Left ventricle myocardium inferior (tissue), 1 donor: Measurements from ENCODE around the gene SCARF1. TPM values are rescaled to one million over a fixed set of nuclear protein-coding genes. Genes with fewer than 3 reads are reported as not detected.
"Not testable (repeated sequence)": the region's sequence is repeated elsewhere in the genome, so short reads cannot be mapped to it uniquely, and the experiment has no call there.

Experiments
- DNase-seq: peaks from one replicate; pipeline ENCODE4 v3.0.0-alpha.2; 2020
- H3K27ac ChIP-seq: fragments of 200-600 bp; replicated peaks from 2 replicates; pipeline ENCODE4 v1.8.0; 2021
- H3K27me3 ChIP-seq: fragments of 200-600 bp; 2 replicates; pipeline ENCODE4 v1.8.0; 2021; ENCODE audit warnings: low read depth
- H3K36me3 ChIP-seq: fragments of 200-600 bp; 2 replicates; pipeline ENCODE4 v1.8.0; 2021
- H3K4me1 ChIP-seq: fragments of 200-600 bp; 2 replicates; pipeline ENCODE4 v1.8.0; 2021
- H3K4me3 ChIP-seq: fragments of 200-600 bp; 2 replicates; pipeline ENCODE4 v1.8.0; 2021; ENCODE audit warnings: mild to moderate bottlenecking, moderate library complexity
- H3K9me3 ChIP-seq: fragments of 200-600 bp; replicated peaks from 2 replicates; pipeline ENCODE4 v1.8.0; 2021
- CTCF ChIP-seq: fragments of 200-600 bp; IDR thresholded peaks from 2 replicates; pipeline ENCODE4 v1.8.0; 2021; ENCODE audit warnings: antibody characterized with exemption, mild to moderate bottlenecking, borderline replicate concordance
- intact Hi-C: fragments of 100-400 bp; cut with micrococcal nuclease; formaldehyde crosslinking; loops from one replicate; pipeline ENCODE4 v1.11.0; 2022
- total RNA-seq: library from RNA; stranded (reverse); fragmentation: NEBNext Ultra II Directional; extraction: Animal tissue kit (Norgen Biotek cat#: 25700); gene quantifications from one replicate; pipeline ENCODE4 v1.2.1, GENCODE V29; 2021
- donor health status: DM: no; HTN: yes; CAD: no; lungs with severe emphysema.

SCARF1 gene
- total RNA-seq, 1 donor from 2014 or later, result 12.2 TPM

- Histone ChIP-seq H3K27me3 (no peaks in the 10 kb centered on the region), H3K36me3 (peaks cover 100% of the 10 kb centered on the region), H3K27ac (no peak overlapping the region), H3K4me1 (no peaks in the 10 kb centered on the region), H3K4me3 (no peak overlapping the region), H3K9me3 (no peaks in the 10 kb centered on the region)
- no peak for DNase-seq
- no peak for TF ChIP-seq CTCF
- intact Hi-C loops, result loop anchor here (10.0 kb wide), 1 partner anchor 144 kb away; no protein-coding TSS in a partner anchor
Measured at GRCh38 chr17:1661045-1661444, 15.5 kb upstream of the SCARF1 start.

- intact Hi-C loops, result no loop called here
- no peak overlapping the region for H3K4me3 ChIP-seq
- no peaks in the 10 kb centered on the region for H3K27me3 ChIP-seq
- DNase-seq, result no peak
- H3K4me1 ChIP-seq, result no peaks in the 10 kb centered on the region
- H3K27ac ChIP-seq, result no peak overlapping the region
- no peaks in the 10 kb centered on the region for H3K9me3 ChIP-seq
- TF ChIP-seq CTCF, result no peak
- peaks cover 100% of the 10 kb centered on the region for H3K36me3 ChIP-seq
Measured at GRCh38 chr17:1658100-1658499, 12.6 kb upstream of the SCARF1 start.

- no peak for DNase-seq
- intact Hi-C loops, result no loop called here
- no peak overlapping the region for H3K27ac ChIP-seq
Measured at GRCh38 chr17:1653735-1654134, 8.2 kb upstream of the SCARF1 start.

GRCh38 chr17:1652794-1653193 lies 7.3 kb upstream of the SCARF1 start:
- H3K27ac ChIP-seq, H3K4me3 ChIP-seq, DNase-seq, H3K27me3 ChIP-seq, intact Hi-C loops, H3K9me3 ChIP-seq: not testable (repeated sequence)
- Histone ChIP-seq H3K4me1 (peaks cover 28% of the 10 kb centered on the region), H3K36me3 (peaks cover 75% of the 10 kb centered on the region)

More at GRCh38 chr17:1653735-1654134, 8.2 kb upstream of the SCARF1 start:
- peaks cover 85% of the 10 kb centered on the region for H3K36me3 ChIP-seq
- no peak overlapping the region for H3K4me3 ChIP-seq
- peaks cover 19% of the 10 kb centered on the region for H3K4me1 ChIP-seq
- no peaks in the 10 kb centered on the region for H3K27me3 ChIP-seq
- TF ChIP-seq CTCF, result no peak
- no peaks in the 10 kb centered on the region for H3K9me3 ChIP-seq

GRCh38 chr17:1651559-1651844 lies 6.0 kb upstream of the SCARF1 start:
- intact Hi-C loops, result no loop called here
- Histone ChIP-seq H3K4me3 (no peak overlapping the region), H3K27me3 (no peaks in the 10 kb centered on the region), H3K36me3 (peaks cover 69% of the 10 kb centered on the region), H3K9me3 (no peaks in the 10 kb centered on the region), H3K27ac (peak overlapping the region; percentile 100), H3K4me1 (peaks cover 41% of the 10 kb centered on the region)
- DNase-seq, result no peak
- no peak for TF ChIP-seq CTCF

GRCh38 chr17:1650731-1651558 lies 5.4 kb upstream of the SCARF1 start:
- Histone ChIP-seq H3K4me3 (peak overlapping the region; percentile 95), H3K4me1 (peaks cover 47% of the 10 kb centered on the region), H3K36me3 (peaks cover 69% of the 10 kb centered on the region), H3K27me3 (no peaks in the 10 kb centered on the region), H3K9me3 (no peaks in the 10 kb centered on the region), H3K27ac (peak overlapping the region; percentile 100)
- no peak for TF ChIP-seq CTCF
- intact Hi-C loops, result no loop called here
- no peak for DNase-seq
